HepG2 (cell line): Measurements from ENCODE around the gene REM2. TPM values are rescaled to one million over a fixed set of nuclear protein-coding genes. Genes with fewer than 3 reads are reported as not detected.

Experiments used
- ATF2 ChIP-seq: sonication (generic); formaldehyde crosslinking; IDR thresholded peaks from 2 replicates; pipeline ENCODE4 v1.4.0; 2020; ENCODE audit warnings: missing genetic modification reagents
- FOXK1 ChIP-seq: sonication (generic); formaldehyde crosslinking; IDR thresholded peaks from 2 replicates; pipeline ENCODE4 v1.4.0; 2020; ENCODE audit warnings: low read depth, missing genetic modification reagents, borderline replicate concordance
- KLF15 ChIP-seq: sonication (generic); formaldehyde crosslinking; IDR thresholded peaks from 2 replicates; pipeline ENCODE4 v1.8.1; 2023; ENCODE audit warnings: borderline replicate concordance, mild to moderate bottlenecking, inconsistent platforms, missing genetic modification reagents, mixed read lengths
- MXD4 ChIP-seq: IDR thresholded peaks from 2 replicates; pipeline ENCODE4 v1.6.1; 2016; ENCODE audit warnings: mild to moderate bottlenecking, missing biosample characterization, missing genetic modification reagents
- NFE2L1 ChIP-seq: sonication (generic); formaldehyde crosslinking; IDR thresholded peaks from 2 replicates; pipeline ENCODE4 v1.4.0; 2020; ENCODE audit warnings: missing genetic modification reagents, mild to moderate bottlenecking, borderline replicate concordance
- NFIB ChIP-seq: sonication (generic); formaldehyde crosslinking; IDR thresholded peaks from 2 replicates; pipeline ENCODE4 v1.9.0; 2021; ENCODE audit warnings: missing genetic modification reagents, mild to moderate bottlenecking, borderline replicate concordance
- NFKBIZ ChIP-seq: IDR thresholded peaks from 2 replicates; pipeline ENCODE4 v1.6.1; 2018; ENCODE audit warnings: missing genetic modification reagents, missing compliant biosample characterization
- NONO ChIP-seq, 2 experiments: fragments of 450-650 bp in 1 of 2; sonication (generic) in 1 of 2; formaldehyde crosslinking in 1 of 2; IDR thresholded peaks in 1 of 2; conservative IDR thresholded peaks in 1 of 2; 2 replicates each; pipeline versions ENCODE4 v1.6.1 to v1.8.0; 2017 to 2022; ENCODE audit warnings: mild to moderate bottlenecking in 1 of 2, missing genetic modification reagents in 1 of 2, moderate library complexity in 1 of 2
- REST ChIP-seq, 2 experiments: IDR thresholded peaks; 2 replicates each; pipeline ENCODE4 v1.6.1; 2011 to 2012; ENCODE audit warnings: low read length in 2 of 2, borderline replicate concordance in 1 of 2, low read depth in 1 of 2, mild to moderate bottlenecking in 1 of 2, moderate library complexity in 1 of 2
- TFE3 ChIP-seq: IDR thresholded peaks from 2 replicates; pipeline ENCODE4 v1.6.1; 2016
- ZKSCAN5 ChIP-seq: sonication (generic); formaldehyde crosslinking; IDR thresholded peaks from 2 replicates; pipeline ENCODE4 v1.5.1; 2020; ENCODE audit warnings: mild to moderate bottlenecking, missing genetic modification reagents
- ZNF292 ChIP-seq: sonication (generic); formaldehyde crosslinking; IDR thresholded peaks from 2 replicates; pipeline ENCODE4 v1.8.1; 2022; ENCODE audit warnings: mild to moderate bottlenecking, low read depth, missing genetic modification reagents, borderline replicate concordance
- ZNF724P ChIP-seq: sonication (generic); formaldehyde crosslinking; IDR thresholded peaks from 2 replicates; pipeline ENCODE4 v1.8.0; 2022; ENCODE audit warnings: missing genetic modification reagents, borderline replicate concordance
- polyA plus RNA-seq, 8 experiments: library from polyadenylated mRNA; depleted of rRNA in 3 of 8; stranded (reverse) in 7 of 8; unstranded in 1 of 8; fragments of >200 nt; fragmentation: Illumina TruSeq in 4 of 8; extraction: Trizol in 4 of 8; gene quantifications; 2 replicates each; pipeline versions ENCODE4 v1.2.1 to v1.2.3, GENCODE V29; 2011 to 2016; ENCODE audit warnings: low read depth in 4 of 8, missing spikeins in 1 of 8, mixed read lengths in 1 of 8; ENCODE audit not compliant: insufficient read depth in 1 of 8
- total RNA-seq, 5 experiments: library from RNA; depleted of rRNA; stranded (reverse); fragments of >200 nt; fragmentation: Illumina TruSeq; extraction: Trizol; gene quantifications; 2 replicates each; pipeline ENCODE4 v1.2.3, GENCODE V29; 2016; ENCODE audit warnings: low read depth in 1 of 5
- TF ChIP-seq, protein P1 (sequence below): sonication (generic); formaldehyde crosslinking; IDR thresholded peaks from 2 replicates; pipeline ENCODE4 v1.4.0; 2020; ENCODE audit warnings: missing genetic modification reagents
- TF ChIP-seq, protein P2 (sequence below): sonication (generic); formaldehyde crosslinking; IDR thresholded peaks from 2 replicates; pipeline ENCODE4 v1.9.0; 2022; ENCODE audit warnings: missing genetic modification reagents, mild to moderate bottlenecking, borderline replicate concordance
- TF ChIP-seq, protein P3 (sequence below): sonication (generic); formaldehyde crosslinking; IDR thresholded peaks from 2 replicates; pipeline ENCODE4 v1.5.0; 2020; ENCODE audit warnings: mild to moderate bottlenecking, missing genetic modification reagents

The REM2 gene
- total and polyA plus RNA-seq, 2 of the 13 experiments (the other 11 are each of a cell fraction or from before 2014, with no cell fraction given): 0.20 TPM; not detected in 1

DNA sequence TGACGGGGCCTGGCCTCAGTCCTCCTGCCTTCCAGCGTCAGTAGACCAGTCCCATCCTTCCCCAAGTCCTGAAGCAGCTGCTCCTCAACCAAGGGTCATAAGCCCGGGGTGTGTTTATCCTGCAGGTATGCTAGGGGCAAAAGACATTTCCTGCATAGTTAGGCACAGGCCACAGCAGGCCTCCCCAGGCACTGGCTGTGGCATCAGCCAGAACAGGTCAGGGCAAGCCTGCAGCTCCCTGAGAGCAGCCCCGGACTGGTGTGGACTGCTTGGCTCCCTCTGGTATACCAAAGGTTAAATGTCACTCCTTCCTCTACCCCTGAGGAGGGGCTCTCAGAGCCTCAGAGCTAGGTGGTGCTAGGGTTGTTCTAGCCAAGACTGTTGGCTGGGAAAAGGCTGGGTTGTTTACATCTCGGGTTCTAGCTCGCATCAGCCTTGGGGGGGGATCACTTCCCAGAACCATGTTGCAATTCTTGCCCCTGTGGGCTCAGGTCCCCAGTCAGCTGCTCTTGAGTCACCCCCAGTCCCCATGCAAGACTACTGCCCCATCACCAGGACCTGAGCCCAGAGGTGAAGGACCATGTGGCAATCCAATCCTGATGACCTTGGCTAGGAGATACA is 43.8 kb upstream of the REM2 start (continued):
- peak; percentile 15; the same call in 1 of the 2 replicates for TF ChIP-seq NFE2L1 (CRISPR knock-in tag)
- TF ChIP-seq NONO (IDR thresholded peaks at IDR 0.05): no peak
- 0 out of 2 replicates have a peak, but pooled peaks have one; percentile 43 for TF ChIP-seq NONO (CRISPR knock-in tag; conservative IDR thresholded peaks at IDR 0.05)
- TF ChIP-seq, protein P1, sequence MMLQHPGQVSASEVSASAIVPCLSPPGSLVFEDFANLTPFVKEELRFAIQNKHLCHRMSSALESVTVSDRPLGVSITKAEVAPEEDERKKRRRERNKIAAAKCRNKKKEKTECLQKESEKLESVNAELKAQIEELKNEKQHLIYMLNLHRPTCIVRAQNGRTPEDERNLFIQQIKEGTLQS (CRISPR knock-in tag): no peak
- TF ChIP-seq MXD4: no peak
- 0 out of 2 replicates have a peak, but pooled peaks have one; percentile 48 for TF ChIP-seq ZKSCAN5 (CRISPR knock-in tag)
- TF ChIP-seq ATF2 (CRISPR knock-in tag): no peak
- TF ChIP-seq, protein P2, sequence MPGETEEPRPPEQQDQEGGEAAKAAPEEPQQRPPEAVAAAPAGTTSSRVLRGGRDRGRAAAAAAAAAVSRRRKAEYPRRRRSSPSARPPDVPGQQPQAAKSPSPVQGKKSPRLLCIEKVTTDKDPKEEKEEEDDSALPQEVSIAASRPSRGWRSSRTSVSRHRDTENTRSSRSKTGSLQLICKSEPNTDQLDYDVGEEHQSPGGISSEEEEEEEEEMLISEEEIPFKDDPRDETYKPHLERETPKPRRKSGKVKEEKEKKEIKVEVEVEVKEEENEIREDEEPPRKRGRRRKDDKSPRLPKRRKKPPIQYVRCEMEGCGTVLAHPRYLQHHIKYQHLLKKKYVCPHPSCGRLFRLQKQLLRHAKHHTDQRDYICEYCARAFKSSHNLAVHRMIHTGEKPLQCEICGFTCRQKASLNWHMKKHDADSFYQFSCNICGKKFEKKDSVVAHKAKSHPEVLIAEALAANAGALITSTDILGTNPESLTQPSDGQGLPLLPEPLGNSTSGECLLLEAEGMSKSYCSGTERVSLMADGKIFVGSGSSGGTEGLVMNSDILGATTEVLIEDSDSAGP (CRISPR knock-in tag): peak; percentile 36; the same call in 1 of the 2 replicates
- TF ChIP-seq, protein P3, sequence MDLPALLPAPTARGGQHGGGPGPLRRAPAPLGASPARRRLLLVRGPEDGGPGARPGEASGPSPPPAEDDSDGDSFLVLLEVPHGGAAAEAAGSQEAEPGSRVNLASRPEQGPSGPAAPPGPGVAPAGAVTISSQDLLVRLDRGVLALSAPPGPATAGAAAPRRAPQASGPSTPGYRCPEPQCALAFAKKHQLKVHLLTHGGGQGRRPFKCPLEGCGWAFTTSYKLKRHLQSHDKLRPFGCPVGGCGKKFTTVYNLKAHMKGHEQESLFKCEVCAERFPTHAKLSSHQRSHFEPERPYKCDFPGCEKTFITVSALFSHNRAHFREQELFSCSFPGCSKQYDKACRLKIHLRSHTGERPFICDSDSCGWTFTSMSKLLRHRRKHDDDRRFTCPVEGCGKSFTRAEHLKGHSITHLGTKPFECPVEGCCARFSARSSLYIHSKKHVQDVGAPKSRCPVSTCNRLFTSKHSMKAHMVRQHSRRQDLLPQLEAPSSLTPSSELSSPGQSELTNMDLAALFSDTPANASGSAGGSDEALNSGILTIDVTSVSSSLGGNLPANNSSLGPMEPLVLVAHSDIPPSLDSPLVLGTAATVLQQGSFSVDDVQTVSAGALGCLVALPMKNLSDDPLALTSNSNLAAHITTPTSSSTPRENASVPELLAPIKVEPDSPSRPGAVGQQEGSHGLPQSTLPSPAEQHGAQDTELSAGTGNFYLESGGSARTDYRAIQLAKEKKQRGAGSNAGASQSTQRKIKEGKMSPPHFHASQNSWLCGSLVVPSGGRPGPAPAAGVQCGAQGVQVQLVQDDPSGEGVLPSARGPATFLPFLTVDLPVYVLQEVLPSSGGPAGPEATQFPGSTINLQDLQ (CRISPR knock-in tag): 0 out of 2 replicates have a peak, but pooled peaks have one; percentile 12
- no peak for TF ChIP-seq NFKBIZ (CRISPR knock-in tag)
- TF ChIP-seq FOXK1: peak; percentile 32; the same call in 1 of the 2 replicates
- no peak for TF ChIP-seq KLF15
- TF ChIP-seq ZNF724P (CRISPR knock-in tag): 0 out of 2 replicates have a peak, but pooled peaks have one; percentile 40
- TF ChIP-seq REST (IDR thresholded peaks at IDR 0.05; ENCODE audit: borderline replicate concordance in 1 of 2, low read depth in 1 of 2, low read length in 2 of 2): no peak
- no peak for TF ChIP-seq TFE3
- TF ChIP-seq NFIB (CRISPR knock-in tag): no peak
- 0 out of 2 replicates have a peak, but pooled peaks have one; percentile 31 for TF ChIP-seq ZNF292 (CRISPR knock-in tag)
